GM08714 (cell line): ENCODE measurements around the gene ADGRA3.

Source experiments
- H3K4me3 ChIP-seq: fragments of 200-500 bp; sonication (Bioruptor generic); 2 replicates; pipeline ENCODE4 v1.5.1; 2014; ENCODE audit warnings: mild to moderate bottlenecking, low read length, inconsistent platforms
- ZNF274 ChIP-seq: IDR thresholded peaks from 2 replicates; pipeline ENCODE4 v1.6.1; 2012; ENCODE audit warnings: mild to moderate bottlenecking, low read depth, low read length

ADGRA3 gene

GRCh38 chr4:22522206-22522605 lies 6.3 kb upstream of the ADGRA3 start:
- no peak for TF ChIP-seq ZNF274
- H3K4me3 ChIP-seq, result no peak overlapping the region

GRCh38 chr4:22521240-22521639 lies 5.4 kb upstream of the ADGRA3 start:
- H3K4me3 ChIP-seq, result no peak overlapping the region
- TF ChIP-seq ZNF274, result no peak

GRCh38 chr4:22515145-22515887 lies 550 bp downstream of the ADGRA3 start:
- no peak for TF ChIP-seq ZNF274
- peak overlapping the region; percentile 89 for H3K4me3 ChIP-seq

- no peak for TF ChIP-seq ZNF274
- peak overlapping the region; percentile 89 for H3K4me3 ChIP-seq
Observed at GRCh38 chr4:22514481-22514880, 1.4 kb downstream of the ADGRA3 start.

GRCh38 chr4:22514001-22514400 lies 1.9 kb downstream of the ADGRA3 start:
- no peak for TF ChIP-seq ZNF274
- H3K4me3 ChIP-seq, result peak overlapping the region; percentile 89; the same call in 1 of the 2 replicates

- no peak for TF ChIP-seq ZNF274
- H3K4me3 ChIP-seq, result no peak overlapping the region
Observed at GRCh38 chr4:22512306-22512705, 3.6 kb downstream of the ADGRA3 start.

GRCh38 chr4:22510750-22511149 lies 5.1 kb downstream of the ADGRA3 start:
- no peak overlapping the region for H3K4me3 ChIP-seq
- TF ChIP-seq ZNF274, result no peak

GRCh38 chr4:22508376-22508775 lies 7.5 kb downstream of the ADGRA3 start:
- H3K4me3 ChIP-seq, result no peak overlapping the region
- no peak for TF ChIP-seq ZNF274

- TF ChIP-seq ZNF274, result no peak
- no peak overlapping the region for H3K4me3 ChIP-seq
Observed at GRCh38 chr4:22504922-22505321, 10.9 kb downstream of the ADGRA3 start.

- TF ChIP-seq ZNF274, result no peak
- no peak overlapping the region for H3K4me3 ChIP-seq
Observed at GRCh38 chr4:22504447-22504846, 11.4 kb downstream of the ADGRA3 start.

- no peak for TF ChIP-seq ZNF274
- H3K4me3 ChIP-seq, result no peak overlapping the region
Observed at GRCh38 chr4:22502895-22503814, 12.7 kb downstream of the ADGRA3 start.

GRCh38 chr4:22501715-22502095 lies 14.2 kb downstream of the ADGRA3 start:
- no peak for TF ChIP-seq ZNF274
- no peak overlapping the region for H3K4me3 ChIP-seq

GRCh38 chr4:22500831-22501714 lies 14.8 kb downstream of the ADGRA3 start:
- no peak overlapping the region for H3K4me3 ChIP-seq
- no peak for TF ChIP-seq ZNF274

GRCh38 chr4:22500128-22500611 lies 15.7 kb downstream of the ADGRA3 start:
- no peak overlapping the region for H3K4me3 ChIP-seq
- no peak for TF ChIP-seq ZNF274
